ENCODE measurements around the gene DCK. TPM values are rescaled to one million over a fixed set of nuclear protein-coding genes. Genes with fewer than 3 reads are reported as not detected.
"Not testable (repeated sequence)": the region's sequence is repeated elsewhere in the genome, so short reads cannot be mapped to it uniquely, and the experiment has no call there.

Gene DCK
- total and polyA plus RNA-seq, 5 donors, result 4.7 to 8.6 (median 6.9) TPM

DNA sequence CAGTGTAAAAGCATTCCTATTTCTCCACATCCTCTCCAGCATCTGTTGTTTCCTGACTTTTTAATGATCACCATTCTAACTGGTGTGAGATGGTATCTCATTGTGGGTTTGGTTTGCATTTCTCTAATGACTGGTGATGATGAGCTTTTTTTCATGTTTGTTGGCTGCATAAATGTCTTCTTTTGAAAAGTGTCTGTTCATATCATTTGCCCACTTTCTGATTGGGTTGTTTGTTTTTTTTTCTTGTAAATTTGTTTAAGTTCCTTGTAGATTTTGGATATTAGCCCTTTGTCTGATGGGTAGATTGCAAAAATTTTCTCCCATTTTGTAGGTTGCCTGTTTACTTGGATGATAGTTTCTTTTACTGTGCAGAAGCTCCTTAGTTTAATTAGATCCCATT, 6.2 kb downstream of the DCK start:
- H3K4me3 ChIP-seq (ENCODE audit: low read length); H3K27me3 ChIP-seq (ENCODE audit: control insufficient read depth, insufficient read depth); DNase-seq; H3K4me1 ChIP-seq (ENCODE audit: control insufficient read depth, insufficient read depth, low read length); H3K27ac ChIP-seq (ENCODE audit: low read length); ATAC-seq; H3K9me3 ChIP-seq (ENCODE audit: control insufficient read depth, low read length): not testable (repeated sequence)
- intact Hi-C loops (cut with DNase I), result loop anchor here in 3 of 4 donors (10.0 kb wide), 2 partner anchors 155 to 165 kb away; partner anchors contain the start of gene GRSF1 (in 2 of the 3)

DNA sequence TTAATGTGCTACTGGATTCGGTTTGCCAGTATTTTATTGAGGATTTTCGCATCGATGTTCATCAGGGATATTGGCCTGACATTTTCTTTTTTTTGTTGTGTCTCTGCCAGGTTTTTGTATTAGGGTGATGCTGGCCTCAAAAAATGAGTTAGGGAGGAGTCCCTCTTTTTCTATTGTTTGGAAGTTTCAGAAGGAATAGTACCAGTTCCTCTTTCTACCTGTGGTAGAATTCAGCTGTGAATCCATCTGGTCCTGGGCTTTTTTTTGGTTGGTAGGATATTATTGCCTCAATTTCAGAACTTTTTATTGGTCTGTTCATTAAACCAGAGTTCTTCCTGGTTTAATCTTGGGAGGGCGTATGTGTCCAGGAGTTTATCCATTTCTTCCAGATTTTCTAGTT, 7.9 kb downstream of the DCK start:
- ATAC-seq; H3K27ac ChIP-seq (ENCODE audit: low read length); H3K4me3 ChIP-seq (ENCODE audit: low read length); intact Hi-C loops (cut with DNase I); DNase-seq; H3K27me3 ChIP-seq (ENCODE audit: control insufficient read depth, insufficient read depth); H3K9me3 ChIP-seq (ENCODE audit: control insufficient read depth, low read length); H3K4me1 ChIP-seq (ENCODE audit: control insufficient read depth, insufficient read depth, low read length): not testable (repeated sequence)
- 97% methylated on average over 4 of the region's 4 CpGs for WGBS

DNA sequence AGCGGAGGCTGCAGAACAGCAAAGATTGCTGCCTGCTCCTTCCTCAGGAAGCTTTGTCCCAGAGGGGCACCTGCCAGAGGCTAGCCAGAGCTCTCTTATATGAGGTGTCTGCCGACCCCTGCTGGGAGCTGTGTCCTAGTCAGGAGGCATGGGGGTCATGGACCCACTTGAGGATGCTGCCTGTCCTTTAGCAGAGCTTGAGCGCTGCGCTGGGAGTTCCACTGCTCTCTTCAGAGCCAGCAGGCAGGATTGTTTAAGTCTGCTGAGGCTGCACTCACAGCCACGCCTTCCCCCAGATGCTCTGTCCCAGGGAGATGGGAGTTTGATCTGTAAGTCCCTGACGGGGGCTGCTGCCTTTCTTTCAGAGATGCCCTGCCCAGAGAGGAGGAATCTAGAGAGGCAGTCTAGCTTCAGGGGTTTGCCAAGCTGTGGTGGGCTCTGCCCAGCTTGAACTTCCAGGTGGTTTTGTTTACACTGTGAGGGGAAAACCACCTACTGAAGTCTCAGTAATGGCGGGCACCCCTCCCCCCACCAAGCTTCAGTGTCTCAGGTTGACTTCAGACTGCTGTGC, 10.9 kb downstream of the DCK start:
- DNase-seq, result peak in 2 of 3 donors; percentile 24 to 36
- whole genome bisulfite sequencing, result 76% methylated on average over 7 of the region's 7 CpGs

DNA sequence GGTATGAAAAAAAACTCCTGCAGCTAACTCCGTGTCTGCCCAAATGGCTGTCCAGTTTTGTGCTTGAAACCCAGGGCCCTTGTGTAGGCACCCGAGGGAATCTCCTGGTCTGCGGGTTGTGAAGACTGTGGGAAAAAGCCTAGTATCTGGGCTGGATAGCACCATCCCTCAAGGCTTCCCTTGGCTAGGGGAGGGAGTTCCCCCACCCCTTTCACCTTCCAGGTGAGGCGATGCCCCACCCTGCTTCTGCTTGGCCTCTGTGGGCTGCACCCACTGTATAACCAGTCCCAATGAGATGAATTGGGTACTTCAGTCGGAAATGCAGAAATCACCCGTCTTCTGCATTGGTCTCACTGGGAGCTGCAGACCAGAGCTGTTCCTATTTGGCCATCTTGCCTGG, 11.6 kb downstream of the DCK start:
- H3K4me3 ChIP-seq (ENCODE audit: low read length); H3K27ac ChIP-seq (ENCODE audit: low read length); H3K9me3 ChIP-seq (ENCODE audit: control insufficient read depth, low read length); intact Hi-C loops (cut with DNase I); H3K4me1 ChIP-seq (ENCODE audit: control insufficient read depth, insufficient read depth, low read length); ATAC-seq; H3K27me3 ChIP-seq (ENCODE audit: control insufficient read depth, insufficient read depth): not testable (repeated sequence)
- 91% methylated on average over 6 of the region's 6 CpGs for WGBS
- peak in 1 of 3 donors; percentile 30 for DNase-seq

More for the DNA sequence above, 10.9 kb downstream of the DCK start:
- Histone ChIP-seq H3K27ac (ENCODE audit: low read length) (no peak overlapping the region), H3K9me3 (ENCODE audit: control insufficient read depth, low read length) (no peaks in the 10 kb centered on the region), H3K4me3 (ENCODE audit: low read length) (no peak overlapping the region), H3K4me1 (ENCODE audit: control insufficient read depth, insufficient read depth, low read length) (no peaks in the 10 kb centered on the region), H3K27me3 (ENCODE audit: control insufficient read depth, insufficient read depth) (no peaks in the 10 kb centered on the region)
- ATAC-seq, result no peak
- intact Hi-C loops (cut with DNase I), result no loop called here

DNA sequence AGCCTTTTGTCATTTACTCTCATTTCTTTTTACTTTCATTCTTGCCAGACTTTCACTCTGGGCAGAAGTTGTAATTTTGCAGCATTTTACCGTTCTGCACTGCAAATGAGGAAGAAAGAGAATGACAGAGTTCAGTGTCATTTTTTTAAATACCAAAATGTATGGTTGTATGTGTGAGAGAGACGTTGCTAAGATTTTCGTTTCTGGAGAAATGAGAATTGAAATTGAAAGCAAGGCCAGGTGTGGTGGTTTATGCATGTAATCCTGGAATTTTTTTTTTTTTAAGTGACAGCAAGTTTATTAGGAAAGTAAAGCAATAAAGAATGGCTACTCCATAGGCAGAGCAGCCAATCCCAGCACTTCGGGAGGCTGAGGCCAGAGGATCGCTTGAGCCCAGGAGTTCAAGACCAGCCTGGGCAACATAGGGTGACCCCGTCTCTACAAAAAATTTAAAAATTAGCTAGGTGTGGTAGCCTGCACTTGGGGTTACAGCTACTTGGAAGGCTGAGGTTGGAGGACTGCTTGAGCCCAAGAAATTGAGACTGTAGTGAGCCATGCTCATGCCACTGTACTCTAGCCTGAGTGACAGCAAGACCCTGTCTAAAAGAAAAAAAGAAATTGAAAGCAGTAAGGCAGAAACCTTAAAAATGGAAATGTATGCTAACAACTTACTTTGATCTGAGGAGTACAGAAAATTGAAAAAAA, 12.9 kb downstream of the DCK start:
- ATAC-seq (no peak), DNase-seq (no peak)
- Histone ChIP-seq H3K27me3 (ENCODE audit: control insufficient read depth, insufficient read depth) (no peaks in the 10 kb centered on the region), H3K9me3 (ENCODE audit: control insufficient read depth, low read length) (no peaks in the 10 kb centered on the region), H3K27ac (ENCODE audit: low read length) (no peak overlapping the region), H3K4me3 (ENCODE audit: low read length) (no peak overlapping the region), H3K4me1 (ENCODE audit: control insufficient read depth, insufficient read depth, low read length) (no peaks in the 10 kb centered on the region)
- 89% methylated on average over 6 of the region's 6 CpGs for WGBS
- intact Hi-C loops (cut with DNase I), result no loop called here

DNA sequence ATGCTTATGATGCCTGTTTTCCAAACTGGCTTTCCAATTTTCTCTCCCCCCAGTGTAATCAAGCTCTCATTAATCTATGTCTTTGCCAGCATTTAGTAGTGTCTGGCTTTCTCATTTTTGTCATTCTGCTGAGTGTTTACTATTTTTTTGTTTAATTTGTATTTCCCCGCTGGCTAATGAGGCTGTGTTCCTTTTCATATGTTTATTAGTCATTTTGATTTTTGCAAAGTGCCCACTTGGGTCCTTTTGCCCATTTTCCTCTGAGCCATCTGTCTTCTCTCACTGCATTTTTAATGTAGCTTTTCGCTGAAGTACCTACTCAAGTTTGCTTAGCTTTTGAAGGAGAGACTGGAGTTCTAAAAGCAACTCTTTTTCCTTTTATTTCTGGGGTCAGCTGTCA, 14.7 kb downstream of the DCK start:
- WGBS, result 96% methylated on average over 2 of the region's 2 CpGs
- H3K9me3 ChIP-seq (ENCODE audit: control insufficient read depth, low read length), result no peaks in the 10 kb centered on the region
- ATAC-seq (no peak), DNase-seq (no peak)
- H3K27me3 ChIP-seq (ENCODE audit: control insufficient read depth, insufficient read depth), result no peaks in the 10 kb centered on the region
- H3K4me3 ChIP-seq (ENCODE audit: low read length), result no peak overlapping the region
- H3K4me1 ChIP-seq (ENCODE audit: control insufficient read depth, insufficient read depth, low read length), result no peaks in the 10 kb centered on the region
- intact Hi-C loops (cut with DNase I), result no loop called here
- no peak overlapping the region for H3K27ac ChIP-seq (ENCODE audit: low read length)

DNA sequence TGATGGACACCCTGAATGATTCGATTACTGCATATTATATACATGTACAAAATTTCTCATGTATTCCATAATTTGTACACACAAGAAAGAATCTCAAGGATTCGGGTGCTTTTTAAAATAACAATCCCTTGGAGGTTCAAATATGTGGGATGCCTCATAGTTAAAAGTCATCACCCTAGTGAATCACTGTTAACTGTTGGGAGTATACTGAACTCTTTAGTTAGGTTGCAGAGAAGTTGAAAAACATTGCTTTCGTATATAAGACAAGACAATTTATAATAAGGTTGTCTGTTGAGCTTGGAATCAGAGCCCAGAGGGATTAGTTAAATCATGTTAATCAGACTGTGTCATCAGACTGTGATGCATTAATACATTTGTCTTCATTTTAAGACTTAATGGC, 15.6 kb downstream of the DCK start:
- WGBS, result 74% methylated on average over 3 of the region's 3 CpGs
- Histone ChIP-seq H3K27me3 (ENCODE audit: control insufficient read depth, insufficient read depth) (no peaks in the 10 kb centered on the region), H3K4me3 (ENCODE audit: low read length) (no peak overlapping the region), H3K4me1 (ENCODE audit: control insufficient read depth, insufficient read depth, low read length) (no peaks in the 10 kb centered on the region), H3K27ac (ENCODE audit: low read length) (no peak overlapping the region), H3K9me3 (ENCODE audit: control insufficient read depth, low read length) (no peaks in the 10 kb centered on the region)
- ATAC-seq, result no peak
- DNase-seq, result no peak
- intact Hi-C loops (cut with DNase I), result no loop called here

DNA sequence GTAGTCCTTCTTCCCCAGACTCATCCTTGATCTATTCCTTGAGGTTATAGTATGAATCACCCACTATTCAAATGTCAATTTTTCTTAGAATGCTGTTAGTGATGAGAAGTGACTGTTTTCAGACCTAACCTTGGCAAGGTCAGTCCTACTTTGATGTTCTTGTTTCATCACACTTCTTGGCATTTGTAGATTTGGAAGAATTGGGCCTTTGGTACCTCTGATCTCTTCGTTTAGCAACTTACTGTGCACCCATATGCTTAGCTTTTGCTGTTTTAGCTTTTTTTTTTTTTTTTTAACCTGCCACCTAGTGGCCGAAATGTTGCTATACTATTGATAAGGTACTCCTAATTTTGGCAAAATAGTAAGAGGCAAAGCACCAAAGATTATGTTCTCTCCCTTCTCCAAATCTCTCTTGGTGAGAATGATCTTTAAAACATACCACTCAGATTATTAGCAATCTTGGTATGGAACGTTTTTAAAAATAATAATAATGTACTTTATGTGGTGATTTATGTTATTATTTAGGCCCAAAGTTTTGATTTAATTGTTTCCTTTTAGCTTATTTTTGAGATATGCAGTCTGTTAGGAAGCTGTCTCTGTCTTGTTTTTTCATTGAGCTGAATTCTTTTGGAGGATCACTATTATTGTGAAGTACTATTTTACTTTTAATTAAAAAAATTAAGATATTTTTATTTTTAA, 16.6 kb downstream of the DCK start:
- ATAC-seq, result peak in 1 of 2 donors; percentile 65

DNA sequence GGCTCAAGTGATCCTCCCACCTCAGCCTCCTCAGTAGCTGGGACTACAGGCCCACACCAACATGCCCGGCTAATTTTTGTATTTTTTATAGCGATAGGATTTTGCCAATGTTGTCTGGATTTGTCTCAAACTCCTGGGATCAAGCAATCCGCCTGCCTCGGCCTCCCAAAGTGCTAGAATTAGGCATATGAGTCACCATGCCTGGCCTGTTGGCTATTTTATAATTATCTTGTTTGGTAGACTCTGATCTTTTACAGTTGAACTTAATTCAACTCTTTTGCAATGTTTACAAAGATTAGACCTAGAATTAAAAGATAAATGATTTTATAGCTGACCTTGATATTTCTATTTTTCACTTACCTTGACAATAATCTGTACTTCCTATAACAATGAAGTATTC, 18.0 kb downstream of the DCK start:
- no peaks in the 10 kb centered on the region for H3K4me1 ChIP-seq (ENCODE audit: control insufficient read depth, insufficient read depth, low read length)
- intact Hi-C loops (cut with DNase I), result no loop called here
- no peaks in the 10 kb centered on the region for H3K27me3 ChIP-seq (ENCODE audit: control insufficient read depth, insufficient read depth)
- no peak for ATAC-seq
- no peak for DNase-seq
- H3K4me3 ChIP-seq (ENCODE audit: low read length), result no peak overlapping the region
- no peaks in the 10 kb centered on the region for H3K9me3 ChIP-seq (ENCODE audit: control insufficient read depth, low read length)
- 95% methylated on average over 4 of the region's 4 CpGs for WGBS
- H3K27ac ChIP-seq (ENCODE audit: low read length), result no peak overlapping the region

More for the DNA sequence above, 16.6 kb downstream of the DCK start:
- H3K9me3 ChIP-seq (ENCODE audit: control insufficient read depth, low read length), result no peaks in the 10 kb centered on the region
- DNase-seq, result no peak
- H3K27ac ChIP-seq (ENCODE audit: low read length), result no peak overlapping the region
- H3K4me3 ChIP-seq (ENCODE audit: low read length), result no peak overlapping the region
- 6% methylated on average over 3 of the region's 3 CpGs for WGBS
- no peaks in the 10 kb centered on the region for H3K4me1 ChIP-seq (ENCODE audit: control insufficient read depth, insufficient read depth, low read length)
- H3K27me3 ChIP-seq (ENCODE audit: control insufficient read depth, insufficient read depth), result no peaks in the 10 kb centered on the region
- intact Hi-C loops (cut with DNase I), result no loop called here

DNA sequence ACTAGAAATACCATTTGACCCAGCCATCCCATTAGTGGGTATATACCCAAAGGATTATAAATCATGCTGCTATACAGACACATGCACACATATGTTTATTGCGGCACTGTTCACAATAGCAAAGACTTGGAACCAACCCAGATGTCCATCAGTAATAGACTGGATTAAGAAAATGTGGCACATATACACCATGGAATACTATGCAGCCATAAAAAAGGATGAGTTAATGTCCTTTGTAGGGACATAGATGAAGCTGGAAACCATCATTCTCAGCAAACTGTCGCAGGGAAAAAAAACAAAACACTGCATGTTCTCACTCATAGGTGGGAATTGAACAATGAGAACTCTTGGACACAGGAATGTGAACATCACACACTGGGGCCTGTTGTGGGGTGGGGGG, 23.9 kb downstream of the DCK start:
- intact Hi-C loops (cut with DNase I); H3K4me3 ChIP-seq (ENCODE audit: low read length); ATAC-seq; DNase-seq; H3K9me3 ChIP-seq (ENCODE audit: control insufficient read depth, low read length); H3K4me1 ChIP-seq (ENCODE audit: control insufficient read depth, insufficient read depth, low read length); H3K27ac ChIP-seq (ENCODE audit: low read length); H3K27me3 ChIP-seq (ENCODE audit: control insufficient read depth, insufficient read depth): not testable (repeated sequence)
- 99% methylated on average over 2 of the region's 2 CpGs for WGBS

DNA sequence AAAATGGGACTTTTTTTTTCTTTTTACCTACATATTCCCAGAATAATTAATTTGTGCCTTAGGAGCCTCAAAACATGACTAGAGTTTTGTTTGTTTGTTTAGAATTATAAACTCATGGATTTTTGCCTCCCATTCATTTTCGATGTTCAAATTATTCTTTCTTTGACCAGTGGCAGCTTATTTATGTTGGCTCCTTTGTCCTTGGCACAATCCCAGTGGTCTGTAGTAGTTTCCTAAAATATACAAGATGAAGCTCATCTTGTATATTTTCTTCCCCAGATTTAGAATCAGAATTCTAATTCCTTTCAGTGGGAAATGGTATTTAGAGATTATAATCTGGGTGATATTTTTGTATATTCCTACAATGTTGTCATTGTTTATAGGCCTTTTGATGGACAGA, 27.2 kb downstream of the DCK start:
- DNase-seq (no peak), ATAC-seq (no peak)
- Histone ChIP-seq H3K27me3 (ENCODE audit: control insufficient read depth, insufficient read depth) (no peaks in the 10 kb centered on the region), H3K4me3 (ENCODE audit: low read length) (no peak overlapping the region), H3K27ac (ENCODE audit: low read length) (no peak overlapping the region), H3K9me3 (ENCODE audit: control insufficient read depth, low read length) (no peaks in the 10 kb centered on the region), H3K4me1 (ENCODE audit: control insufficient read depth, insufficient read depth, low read length) (no peaks in the 10 kb centered on the region)
- WGBS, result 37% methylated on average over 1 of the region's 1 CpG
- intact Hi-C loops (cut with DNase I), result no loop called here

All from right cardiac atrium (tissue), 5 donors.